ENCODE measurements around the gene NMRK2.

- TF ChIP-seq RFX5 (IDR thresholded peaks at IDR 0.05) (no peak), REST (IDR thresholded peaks at IDR 0.05) (no peak), CHD2 (IDR thresholded peaks at IDR 0.05; ENCODE audit: low read length, partially characterized antibody) (no peak), HOXB13 (CRISPR knock-in tag; IDR thresholded peaks at IDR 0.05; ENCODE audit: low read depth) (no peak), CTCF (IDR thresholded peaks at IDR 0.05) (no peak), POLR2A (IDR thresholded peaks at IDR 0.05; ENCODE audit: low read length) (no peak), HMGXB4 (CRISPR knock-in tag; IDR thresholded peaks at IDR 0.05; ENCODE audit: borderline replicate concordance) (no peak), JUNB (IDR thresholded peaks at IDR 0.05) (no peak), ZNF302 (CRISPR knock-in tag; IDR thresholded peaks at IDR 0.05) (no peak), TP53 (CRISPR knock-in tag; IDR thresholded peaks at IDR 0.05) (no peak), MAX (IDR thresholded peaks at IDR 0.05) (no peak), RAD21 (conservative IDR thresholded peaks at IDR 0.05 in 1 of 2, IDR thresholded peaks at IDR 0.05 in 1 of 2) (no peak), PBX3 (IDR thresholded peaks at IDR 0.05) (no peak)
Observed at GRCh38 chr19:3907626-3908265, 25.1 kb upstream of the NMRK2 start.
